Measurements from ENCODE around the gene KITLG.
"Not testable (repeated sequence)": the region's sequence is repeated elsewhere in the genome, so short reads cannot be mapped to it uniquely, and the experiment has no call there.

KITLG gene

DNA sequence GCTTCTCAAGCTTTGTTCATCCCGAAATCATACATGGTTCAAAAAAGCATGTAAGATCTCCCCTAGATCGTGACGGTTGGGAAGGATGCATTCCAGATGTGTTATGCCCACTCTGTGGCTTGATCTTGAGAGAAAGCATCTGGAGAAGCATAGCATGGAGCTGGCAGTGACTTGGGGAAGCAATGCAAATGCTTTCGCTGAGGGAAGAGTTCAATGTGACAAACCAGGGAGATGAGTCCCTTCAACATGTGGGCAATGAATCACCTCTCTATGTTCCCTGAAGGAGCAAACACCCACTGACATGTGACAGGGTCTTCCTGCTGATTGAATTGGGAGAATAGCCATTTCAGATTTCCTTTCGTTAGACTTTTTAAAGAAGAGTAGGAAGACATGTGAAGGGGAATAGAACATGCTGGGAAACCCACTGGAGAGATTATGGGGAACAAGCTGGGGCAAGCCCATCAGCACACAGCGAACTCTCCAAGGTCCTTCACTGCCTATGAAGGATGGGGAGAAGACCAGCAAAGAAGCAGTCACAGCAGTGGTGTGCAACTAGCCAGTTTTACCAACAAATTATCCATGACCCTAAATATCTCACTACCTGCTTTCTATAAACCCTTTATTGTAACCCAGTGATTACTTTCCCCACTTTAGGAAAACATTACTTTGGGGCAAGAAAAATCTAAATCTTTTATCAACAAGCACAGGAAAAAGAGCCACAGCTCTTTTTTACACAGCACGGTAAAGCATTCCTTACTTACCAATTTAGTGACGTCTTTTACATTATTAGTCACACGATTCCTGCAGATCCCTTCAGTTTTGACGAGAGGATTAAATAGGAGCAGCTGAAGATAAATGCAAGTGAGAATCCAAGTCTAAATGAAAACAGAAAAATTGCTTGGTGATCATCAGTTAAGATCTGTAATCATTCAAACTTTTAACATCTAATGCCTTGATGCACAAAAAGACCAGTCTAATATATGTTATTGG, 35.0 kb downstream of the KITLG start:
- DNase-seq (ENCODE audit: low read depth in 2 of 2), result no peak

DNA sequence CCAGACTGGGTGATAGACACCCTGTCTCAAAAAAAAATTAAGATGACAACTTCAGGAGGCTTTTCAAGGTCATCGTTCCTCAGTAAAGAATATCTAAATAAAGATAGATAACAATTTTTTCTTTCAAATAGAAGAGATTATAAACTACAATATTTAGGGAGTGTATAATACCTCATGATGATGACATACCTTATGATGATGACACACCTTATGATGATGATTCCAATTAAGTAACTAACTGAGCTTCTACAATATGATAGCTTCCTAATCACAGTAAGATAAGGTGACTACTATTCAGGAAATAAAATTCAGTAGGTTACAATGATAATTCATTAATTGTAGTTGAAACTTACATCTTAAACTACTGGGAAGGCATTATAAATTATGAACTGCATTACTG, 40.4 kb downstream of the KITLG start:
- no peak for DNase-seq (ENCODE audit: low read depth in 2 of 2)

DNA sequence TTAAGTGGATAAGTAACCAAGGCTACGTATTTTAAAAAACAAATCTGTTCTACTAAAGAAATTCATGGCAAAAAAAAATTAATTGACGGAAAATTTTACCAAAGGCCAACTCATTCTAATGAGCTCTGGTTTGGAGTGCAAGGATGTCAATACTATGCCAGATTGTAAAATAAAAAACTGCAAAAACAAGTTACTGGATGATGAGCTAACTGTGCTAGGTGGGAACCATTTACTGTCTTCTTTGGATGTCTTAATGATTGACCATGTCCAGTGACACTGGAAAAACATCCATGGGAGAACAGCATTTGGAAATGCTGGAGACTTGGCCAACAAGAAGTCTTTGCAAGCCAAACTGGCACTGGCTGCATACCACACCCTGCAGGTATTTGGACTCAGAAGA, 41.6 kb downstream of the KITLG start:
- DNase-seq (ENCODE audit: low read depth in 2 of 2), result no peak

DNA sequence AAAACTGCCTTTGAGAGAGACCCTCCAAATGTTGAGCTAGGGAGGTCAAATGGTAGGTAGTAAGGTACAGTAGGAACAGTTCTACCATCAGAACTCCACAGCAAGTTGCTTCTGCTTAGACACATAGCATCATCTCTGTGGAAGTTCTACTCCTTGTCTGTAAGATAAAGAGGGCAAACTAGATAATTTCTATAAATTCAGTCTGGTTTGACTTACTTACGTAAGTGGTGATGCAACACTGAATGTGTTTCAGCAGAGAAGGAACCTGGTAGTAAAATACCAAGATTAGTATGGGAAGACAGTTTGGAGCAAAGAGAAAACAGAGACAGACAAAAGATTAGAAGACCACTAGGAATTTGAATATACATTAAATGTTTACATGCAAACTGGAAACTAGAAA, 42.0 kb downstream of the KITLG start:
- DNase-seq (ENCODE audit: low read depth in 2 of 2), result no peak

DNA sequence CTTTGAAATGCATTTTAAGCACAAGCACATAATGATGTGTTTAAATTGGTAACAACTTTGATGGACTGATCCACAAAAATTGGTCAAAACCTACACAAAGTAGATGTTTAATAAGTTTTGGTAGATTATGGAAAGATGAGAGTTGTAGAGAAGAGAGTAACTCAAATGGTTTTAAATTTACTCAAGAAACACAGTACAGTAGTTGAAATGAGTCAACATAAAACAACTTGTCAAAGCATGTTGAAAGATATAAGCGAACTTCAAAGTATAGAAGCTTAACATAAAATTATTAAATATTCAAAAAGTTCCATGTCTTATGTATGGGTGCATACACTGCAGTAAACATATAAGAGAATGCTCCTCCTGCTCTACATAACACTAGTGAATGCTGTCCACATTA, 49.4 kb downstream of the KITLG start:
- no peak for DNase-seq (ENCODE audit: low read depth in 2 of 2)

DNA sequence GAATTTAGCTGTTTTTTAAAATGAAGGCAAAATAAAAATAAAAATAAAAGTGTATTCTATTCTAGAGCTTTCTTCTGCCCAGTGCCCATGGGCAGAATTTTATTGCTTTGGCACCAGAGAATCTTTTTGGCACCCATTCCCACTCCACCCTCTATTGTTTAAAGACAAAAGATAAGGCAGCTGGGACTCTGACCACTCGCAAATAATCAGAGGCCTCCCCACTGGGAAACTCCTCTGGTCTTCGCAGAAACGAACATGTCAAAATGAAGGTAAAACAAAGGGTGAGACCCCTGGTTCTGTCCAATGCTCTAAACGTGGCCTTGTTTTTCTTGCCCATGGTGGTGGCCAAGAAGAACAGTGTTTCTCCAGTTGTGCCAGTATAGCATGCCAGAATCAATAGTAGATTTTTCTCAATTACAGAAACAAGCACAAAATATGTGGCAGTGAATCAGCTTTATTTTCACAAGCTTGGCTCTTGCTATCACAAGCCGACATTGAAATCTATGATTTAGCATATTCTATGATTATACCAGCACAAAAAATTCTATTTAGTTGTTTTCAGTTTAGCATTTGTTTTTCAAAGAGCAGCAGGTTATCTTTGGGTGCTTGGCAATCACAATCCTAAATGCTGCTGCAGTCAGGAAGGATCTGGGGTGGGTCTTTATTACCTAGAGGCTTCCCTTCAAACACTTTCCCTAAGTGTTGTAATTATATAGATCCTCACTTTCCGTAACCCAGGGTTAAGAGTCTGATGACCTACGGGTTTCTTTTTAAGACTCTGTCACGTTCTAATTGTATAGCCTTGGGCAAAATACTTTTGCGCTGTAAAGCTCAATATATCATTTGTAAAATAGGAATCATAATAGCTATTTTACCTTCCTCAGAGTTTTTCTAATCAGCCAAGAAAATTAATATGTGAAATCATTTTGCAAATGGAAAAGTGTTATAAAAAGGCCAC, 50.5 kb downstream of the KITLG start:
- no peak for DNase-seq (ENCODE audit: low read depth in 2 of 2)

DNA sequence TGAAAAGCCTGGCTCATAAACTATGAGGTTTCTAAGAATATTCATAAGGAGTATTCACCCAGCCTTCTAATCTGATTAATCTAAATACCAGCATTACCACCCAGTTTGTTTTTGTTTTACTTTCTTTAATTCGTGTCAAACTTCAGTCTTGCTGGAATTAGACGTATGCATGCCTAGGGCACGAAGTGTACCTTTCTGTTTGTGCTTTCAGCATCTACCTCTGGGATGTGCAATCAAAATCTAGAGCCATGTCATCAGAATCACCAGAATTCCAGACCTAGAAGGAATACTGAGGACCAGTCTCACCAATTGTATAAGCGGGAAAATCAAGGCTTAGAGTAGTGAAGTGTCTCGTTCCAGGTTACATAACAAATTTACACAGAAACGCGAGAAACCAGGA, 57.3 kb downstream of the KITLG start:
- DNase-seq (ENCODE audit: low read depth in 2 of 2), result no peak

DNA sequence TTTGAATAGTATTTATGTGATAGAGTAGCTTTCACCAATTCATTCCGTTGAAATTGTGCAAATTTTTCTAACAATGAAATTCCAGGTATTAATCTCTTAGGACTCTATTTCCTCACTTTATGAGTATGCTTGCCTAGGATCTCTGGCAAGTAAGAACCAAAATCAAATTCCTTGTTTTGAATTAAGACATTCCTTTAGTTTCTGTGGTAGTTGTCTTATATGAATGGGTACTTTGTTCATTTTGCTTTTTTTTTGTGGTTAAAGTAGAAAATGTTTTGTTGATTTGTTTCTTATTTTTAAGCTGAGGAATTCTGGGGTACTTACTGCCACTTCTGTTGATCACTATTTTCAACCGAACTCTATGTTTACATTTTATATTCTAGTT, 59.8 kb downstream of the KITLG start:
- DNase-seq (ENCODE audit: low read depth in 2 of 2), result no peak

DNA sequence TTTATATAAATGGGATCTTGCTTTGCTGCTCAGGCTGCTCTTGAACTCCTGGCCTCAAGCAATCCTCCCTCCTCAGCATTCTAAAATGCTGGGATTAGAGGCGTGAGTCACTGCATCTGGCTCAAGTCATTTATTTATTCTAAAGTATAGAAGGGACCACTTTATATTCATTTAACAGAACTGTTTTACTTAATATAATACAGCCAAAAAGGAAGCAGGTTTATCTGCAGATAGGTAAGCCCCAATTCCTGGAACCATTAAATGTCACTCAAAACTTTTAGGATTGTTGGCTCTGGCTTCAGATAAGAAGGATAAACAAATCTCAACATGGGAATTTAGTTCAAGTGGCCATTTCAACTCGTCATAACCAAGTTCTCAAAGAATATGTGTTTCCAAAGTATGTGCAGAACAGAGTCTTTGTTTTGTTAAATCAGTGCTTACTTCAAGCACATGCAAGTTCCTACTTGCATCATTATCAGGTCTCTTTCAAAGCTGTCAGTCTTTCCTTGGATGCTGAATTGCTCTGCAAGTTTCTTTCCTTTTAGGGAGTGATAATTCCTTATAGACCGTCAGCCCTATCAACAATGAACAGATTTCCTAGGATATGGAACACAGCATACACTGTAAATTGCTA, 60.4 kb downstream of the KITLG start:
- no peak for DNase-seq (ENCODE audit: low read depth in 2 of 2)

DNA sequence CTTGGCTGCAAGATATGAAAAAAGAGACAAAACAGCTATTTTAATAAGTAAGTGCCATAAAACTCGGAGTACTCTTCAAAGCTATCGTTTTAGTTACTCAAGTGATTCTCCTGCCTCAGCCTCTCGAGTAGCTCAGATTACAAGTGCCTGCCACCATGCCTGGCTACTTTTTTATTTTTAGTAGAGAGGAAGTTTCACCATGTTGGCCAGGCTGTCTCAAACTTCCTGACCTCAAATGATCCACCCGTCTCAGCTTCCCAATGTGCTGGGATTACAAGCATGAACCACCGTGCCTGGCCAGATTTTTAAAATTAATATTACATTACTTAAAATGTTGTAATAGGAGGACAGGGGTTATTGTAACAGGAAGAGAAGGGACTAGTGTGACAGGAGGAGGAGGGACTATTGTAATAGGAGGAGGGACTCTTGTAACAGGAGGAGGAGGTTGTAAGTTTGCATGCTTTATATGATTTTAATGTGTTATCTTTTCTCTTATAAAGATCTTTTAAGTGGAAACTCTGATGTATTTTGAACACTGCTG, 61.3 kb downstream of the KITLG start:
- no peak for DNase-seq (ENCODE audit: low read depth in 2 of 2)

DNA sequence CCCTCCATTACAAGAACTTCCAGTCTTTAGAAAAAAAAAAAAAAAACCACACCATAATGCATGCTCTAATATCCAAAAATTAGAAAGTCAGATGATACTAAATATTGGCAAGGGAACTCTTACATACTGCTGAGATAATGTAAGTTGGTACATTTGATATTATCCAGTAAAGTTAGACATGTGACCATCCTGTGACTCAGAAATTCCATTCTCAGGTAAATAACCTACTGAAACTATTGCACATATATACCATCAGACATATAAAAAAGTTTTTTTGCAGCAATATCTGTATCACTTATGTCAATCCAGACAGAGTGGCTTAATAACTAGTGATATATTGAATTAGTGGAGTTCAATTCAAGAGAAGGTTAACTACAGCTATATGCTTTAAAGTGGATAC, 63.5 kb downstream of the KITLG start:
- DNase-seq (ENCODE audit: low read depth in 2 of 2), result no peak

DNA sequence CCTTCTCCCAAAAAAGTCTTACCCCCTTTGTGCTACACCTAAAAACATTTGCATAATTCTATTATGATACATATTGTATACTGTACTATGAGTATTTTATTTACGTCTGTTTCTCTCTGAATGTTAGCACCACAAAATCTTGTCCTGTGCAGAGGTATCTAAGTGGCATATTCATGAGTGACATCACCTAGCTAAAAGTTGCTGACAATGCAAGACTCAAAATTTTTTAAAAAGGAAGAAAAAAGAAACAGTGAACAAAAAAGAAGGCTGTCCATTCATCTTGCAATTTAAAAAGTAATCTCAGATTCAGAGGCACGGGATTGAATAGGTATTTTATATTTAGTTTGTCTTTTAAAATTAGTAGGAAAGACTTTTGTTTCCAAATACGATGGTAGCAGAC, 69.4 kb downstream of the KITLG start:
- DNase-seq (ENCODE audit: low read depth in 2 of 2), result no peak

DNA sequence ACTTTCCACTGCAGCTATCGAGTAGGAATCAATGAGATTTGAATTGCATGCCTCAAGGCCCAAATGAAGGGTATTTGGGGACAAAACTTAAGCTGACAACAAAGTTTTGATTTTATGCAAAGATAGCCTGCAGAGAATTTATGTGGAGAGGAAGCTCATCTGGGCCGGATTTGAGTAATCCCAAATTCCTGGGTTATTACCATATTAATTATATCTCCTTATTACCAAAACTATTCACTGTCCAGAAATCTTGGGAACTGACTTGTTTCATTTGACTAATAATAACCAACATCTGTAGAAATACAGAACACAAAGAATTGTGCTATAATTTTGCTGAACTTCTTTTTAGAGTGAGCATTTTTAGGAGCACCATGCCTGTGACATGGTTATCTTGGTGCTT, 70.4 kb downstream of the KITLG start:
- DNase-seq (ENCODE audit: low read depth in 2 of 2), result no peak

DNA sequence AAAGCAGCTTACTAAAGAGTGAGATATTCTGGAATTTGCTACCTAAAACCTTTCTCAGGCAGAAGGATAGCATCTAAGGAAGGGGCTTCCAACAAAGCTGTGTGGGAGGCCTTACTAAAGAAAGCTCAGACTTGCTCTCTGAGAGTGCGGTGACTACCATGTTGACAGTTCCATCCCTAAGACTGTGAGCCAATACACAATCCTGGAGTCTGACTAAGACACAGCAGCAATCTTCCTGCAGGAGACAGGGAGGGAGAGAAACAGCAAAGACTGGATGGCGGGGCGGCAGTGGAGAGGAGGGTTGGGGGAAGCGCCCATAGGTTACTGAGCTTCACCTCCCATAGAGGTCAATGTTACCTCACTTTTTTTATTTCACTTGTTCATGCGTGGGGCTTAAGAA, 70.9 kb downstream of the KITLG start:
- no peak for DNase-seq (ENCODE audit: low read depth in 2 of 2)

DNA sequence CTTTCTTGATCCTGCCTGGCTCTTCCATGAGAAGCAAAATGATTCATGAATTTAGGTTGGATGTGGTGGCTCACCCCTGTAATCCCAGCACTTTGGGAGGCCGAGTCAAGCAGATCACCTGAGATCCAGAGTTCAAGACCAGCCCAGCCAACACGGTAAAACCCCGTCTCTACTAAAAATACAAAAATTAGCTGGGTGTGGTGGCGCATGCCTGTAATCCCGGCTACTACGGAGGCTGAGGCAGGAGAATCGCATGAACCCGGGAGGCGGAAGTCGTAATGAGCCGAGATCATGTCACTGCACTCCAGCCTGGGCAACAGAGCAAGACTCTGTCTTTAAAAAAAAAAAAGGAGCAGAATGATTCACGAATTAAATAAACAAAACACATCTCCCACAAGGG, 72.4 kb downstream of the KITLG start:
- not testable (repeated sequence) for DNase-seq (ENCODE audit: low read depth in 2 of 2)

DNA sequence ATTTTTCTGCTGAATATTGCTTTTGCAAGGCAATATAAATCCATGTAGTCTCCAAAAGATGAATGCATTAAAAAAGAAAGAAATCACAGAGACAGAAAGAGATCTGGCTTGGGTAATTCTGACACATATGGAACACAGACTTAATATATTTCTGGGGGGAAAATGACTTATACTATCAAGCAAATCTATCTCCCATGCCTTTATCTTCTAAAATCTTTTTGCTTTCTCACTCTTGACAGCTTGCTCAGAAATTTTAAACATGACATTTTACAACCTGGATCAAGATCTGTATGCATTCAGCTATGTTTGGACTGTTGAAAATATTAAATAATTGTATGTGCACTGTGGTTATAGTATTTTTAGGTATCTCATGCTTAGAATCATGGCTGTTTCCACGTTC, 73.0 kb downstream of the KITLG start:
- DNase-seq (ENCODE audit: low read depth in 2 of 2), result no peak

DNA sequence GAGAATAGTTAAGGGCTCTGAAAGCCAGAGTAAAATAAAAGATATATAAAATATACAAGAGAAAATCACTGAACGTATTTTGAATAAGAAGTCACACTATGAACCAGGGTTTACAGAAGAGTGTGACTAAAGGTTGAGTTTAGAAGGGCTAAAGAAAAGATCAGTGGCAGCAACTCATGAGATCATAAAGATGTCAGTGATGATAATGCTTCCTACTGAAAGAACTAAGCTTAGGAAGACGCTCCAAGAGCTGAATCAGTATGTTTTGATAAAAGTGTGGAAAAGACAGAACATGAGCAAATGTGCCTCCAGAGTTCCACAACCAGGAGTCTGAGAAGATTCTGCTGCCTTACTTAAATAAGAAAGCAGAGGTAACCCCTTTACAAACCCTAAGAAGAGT, 74.6 kb downstream of the KITLG start:
- no peak for DNase-seq (ENCODE audit: low read depth in 2 of 2)

DNA sequence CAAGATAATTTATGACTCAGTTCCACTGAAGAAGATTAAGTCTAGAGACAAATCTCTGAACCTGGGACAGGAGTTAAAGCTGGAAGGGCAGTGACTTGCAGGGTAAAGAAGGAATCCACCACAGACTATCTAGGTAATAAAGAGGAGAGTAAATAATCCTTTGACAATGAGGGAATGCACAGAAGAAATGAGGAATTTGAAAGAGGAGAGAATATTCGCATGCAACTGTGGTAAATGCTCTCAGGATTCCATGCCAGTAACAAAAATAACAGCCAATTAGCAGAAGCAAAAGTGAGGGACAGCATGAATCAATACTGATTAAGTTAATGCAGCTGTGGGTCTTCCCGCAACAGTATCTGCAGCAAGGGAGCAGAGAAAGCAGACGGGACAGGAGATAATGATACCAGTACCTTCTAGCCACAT, 77.0 kb downstream of the KITLG start:
- DNase-seq (ENCODE audit: low read depth in 2 of 2), result no peak

DNA sequence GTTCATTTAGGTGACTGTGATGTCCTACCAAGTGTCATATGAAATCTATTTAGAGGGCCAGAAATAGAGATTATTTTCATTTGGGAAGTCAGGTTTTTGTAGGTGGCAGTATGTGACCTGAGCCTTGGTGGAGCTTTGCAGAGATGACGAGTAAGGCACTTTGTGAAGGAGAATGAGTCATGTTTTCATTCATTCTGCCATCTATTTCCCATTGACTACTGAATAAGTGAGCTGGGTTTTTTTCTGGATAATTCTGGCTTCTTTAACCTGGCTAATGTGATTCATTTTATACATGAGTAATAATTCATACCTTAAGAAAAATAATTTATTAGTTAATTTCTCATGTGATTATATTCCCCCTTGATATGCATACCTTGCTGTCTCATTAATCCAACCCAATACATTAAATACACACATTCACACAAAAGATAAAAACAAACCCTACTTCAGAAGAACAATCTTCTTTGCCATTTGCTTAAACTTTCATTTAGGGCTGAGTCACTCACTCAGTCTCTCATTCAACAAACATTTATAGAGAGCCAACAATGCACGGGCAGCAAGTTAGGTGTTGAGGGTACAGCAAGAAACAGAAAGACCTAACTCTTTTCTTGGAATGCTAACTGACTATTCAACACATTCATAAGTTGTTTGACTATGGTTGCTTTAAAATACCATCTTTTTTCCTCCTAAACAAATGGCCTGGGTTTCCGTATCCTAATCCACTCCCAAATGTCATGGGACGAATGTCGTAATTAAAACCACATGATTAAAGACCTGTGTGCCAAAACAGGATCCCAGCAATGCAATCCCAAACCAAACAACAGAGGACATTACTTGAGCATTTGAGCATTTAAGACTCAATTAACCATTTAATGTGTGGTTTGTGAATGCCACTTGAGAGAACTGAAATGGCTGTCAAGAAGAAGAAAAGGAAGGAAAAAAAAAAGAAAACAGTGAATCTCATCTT, 78.0 kb downstream of the KITLG start:
- DNase-seq (ENCODE audit: low read depth in 2 of 2), result no peak

DNA sequence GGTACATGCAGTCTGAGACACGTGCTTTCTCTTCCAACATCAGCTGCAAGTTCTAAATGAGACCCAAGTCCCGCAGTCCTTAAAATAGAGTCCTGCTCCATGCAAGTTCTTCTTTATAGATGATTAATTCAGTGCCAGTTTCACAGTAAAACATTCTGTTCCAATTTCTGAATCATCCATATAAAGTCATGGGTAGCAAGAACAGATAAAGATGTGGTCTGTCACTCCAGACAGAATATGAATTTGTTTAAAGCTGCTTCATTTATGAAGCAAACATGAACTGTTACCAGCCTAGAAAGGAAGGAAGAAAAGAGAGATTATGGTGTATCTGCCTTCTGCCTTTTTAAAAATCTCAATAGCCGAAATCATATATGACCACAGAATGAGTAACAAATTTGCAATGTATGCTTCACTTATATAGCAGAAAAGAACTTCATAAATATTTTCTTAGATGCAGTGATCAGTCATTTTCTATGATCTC, 83.3 kb downstream of the KITLG start:
- no peak for DNase-seq (ENCODE audit: low read depth in 2 of 2)

DNA sequence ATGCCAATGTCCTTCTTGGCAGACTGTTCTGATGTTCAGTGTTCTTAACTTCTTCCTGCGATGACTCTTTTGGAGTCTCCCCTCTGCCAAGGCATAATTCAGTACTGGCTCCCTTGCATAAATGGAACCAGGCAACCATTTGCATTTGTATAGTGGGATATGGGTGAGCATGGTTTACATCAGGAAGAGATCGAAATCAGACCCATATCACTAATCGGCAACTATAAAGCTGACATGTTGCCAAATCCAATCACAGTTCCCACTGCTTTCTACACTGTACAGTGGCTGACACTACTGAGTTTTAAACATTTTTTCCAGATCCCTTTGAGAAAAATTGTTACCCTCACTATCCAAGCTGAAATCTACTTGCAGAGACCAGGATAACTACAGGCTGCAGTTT, 83.8 kb downstream of the KITLG start:
- no peak for DNase-seq (ENCODE audit: low read depth in 2 of 2)
